Esophagus squamous epithelium (tissue), 5 donors: ENCODE measurements around the gene GPR42. TPM values are rescaled to one million over a fixed set of nuclear protein-coding genes. Genes with fewer than 3 reads are reported as not detected.

Experiments used
- DNase-seq: peaks from one replicate; lab custom pipeline; 2025; lab: John Stamatoyannopoulos, UW
- H3K27ac ChIP-seq, 4 donors: fragments of 200-600 bp; sonication (generic); one replicate each; pipeline ENCODE4 v1.5.1; 2016 to 2019; ENCODE audit warnings: mild to moderate bottlenecking in 1 of 4
- H3K27me3 ChIP-seq, 4 donors: fragments of 200-600 bp; sonication (generic); 1 replicate in 3 of 4; 2 replicates in 1 of 4; pipeline versions ENCODE4 v1.5.1 to v1.6.0; 2017 to 2021; ENCODE audit warnings: antibody characterized with exemption in 1 of 4
- H3K36me3 ChIP-seq, 3 donors: fragments of 200-600 bp; sonication (generic); one replicate each; pipeline ENCODE4 v1.5.1; 2016 to 2019
- H3K4me1 ChIP-seq, 3 donors: fragments of 200-600 bp; sonication (generic); one replicate each; pipeline ENCODE4 v1.5.1; 2017 to 2019
- H3K4me3 ChIP-seq, 4 donors: fragments of 200-600 bp; sonication (generic); 1 replicate in 3 of 4; 2 replicates in 1 of 4; pipeline ENCODE4 v1.5.1; 2016 to 2019; ENCODE audit warnings: mild to moderate bottlenecking in 2 of 4, moderate library complexity in 1 of 4
- H3K9me3 ChIP-seq, 3 donors: fragments of 200-600 bp; sonication (generic); one replicate each; pipeline ENCODE4 v1.5.1; 2016 to 2019
- POLR2A ChIP-seq, 4 donors: fragments of 450-650 bp; IDR thresholded peaks; one replicate each; pipeline ENCODE4 v1.6.1; 2017; ENCODE audit warnings: antibody characterized with exemption in 4 of 4, mild to moderate bottlenecking in 4 of 4, moderate library complexity in 3 of 4
- WGBS, 2 donors: methylation state at CpG; one replicate each; pipeline ENCODE4 v1.1.5; 2018; 5-methylcytosine and 5-hydroxymethylcytosine counted together
- intact Hi-C: fragments of 100-400 bp; cut with DNase I; formaldehyde crosslinking; loops from one replicate; pipeline ENCODE4 v1.15.0; 2022
- total RNA-seq, 4 donors: library from RNA; depleted of rRNA; stranded (reverse); fragments of >200 nt; gene quantifications; one replicate each; pipeline ENCODE4 v1.1.0, GENCODE V29; 2016
- TF ChIP-seq, protein P1 (sequence below), 6 experiments: fragments of 450-650 bp in 4 of 6; fragments of 200-600 bp in 2 of 6; sonication (generic) in 2 of 6; IDR thresholded peaks; one replicate each; pipeline ENCODE4 v1.5.1; 2016 to 2019; ENCODE audit warnings: antibody characterized with exemption in 6 of 6, mild to moderate bottlenecking in 4 of 6, moderate library complexity in 4 of 6
- donor health status: DM: yes; HTN: yes; CAD: no.

Gene GPR42
- total RNA-seq, 4 donors from 2014 or later: not detected

DNA sequence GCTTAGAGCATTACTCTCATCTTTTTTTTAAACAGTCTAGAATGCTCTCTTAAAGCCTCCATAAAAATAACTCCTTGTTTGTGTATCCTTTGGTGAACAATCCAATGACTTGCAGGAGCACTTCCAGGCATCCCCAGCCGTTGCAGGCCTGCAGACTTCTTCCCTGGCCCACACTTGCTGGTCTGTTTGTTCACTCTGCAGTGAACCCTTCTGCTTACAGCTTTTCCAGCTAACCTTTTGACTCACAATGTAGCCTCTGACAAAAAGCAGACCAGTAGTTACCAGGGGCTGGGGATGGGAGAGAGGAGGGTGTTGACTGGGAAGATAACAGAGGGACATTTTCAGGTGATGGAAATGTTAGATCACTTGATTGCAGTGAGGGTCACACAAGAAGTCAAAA lies 9.1 kb downstream of the GPR42 start:
- intact Hi-C loops: no loop called here
- H3K36me3 ChIP-seq: no peaks in the 10 kb centered on the region
- peaks cover 0 to under 1% (median 0%) of the 10 kb centered on the region in 3 donors for H3K9me3 ChIP-seq
- no peak overlapping the region for H3K27ac ChIP-seq
- H3K4me3 ChIP-seq: no peak overlapping the region
- DNase-seq: no peak
- no peaks in the 10 kb centered on the region for H3K4me1 ChIP-seq
- peaks cover 0 to 58% (median 2%) of the 10 kb centered on the region in 4 donors for H3K27me3 ChIP-seq
- 25 to 56% methylated on average over 1 of the region's 1 CpG for WGBS, 2 donors
- no peak for TF ChIP-seq POLR2A (IDR thresholded peaks at IDR 0.05)
- TF ChIP-seq, protein P1, sequence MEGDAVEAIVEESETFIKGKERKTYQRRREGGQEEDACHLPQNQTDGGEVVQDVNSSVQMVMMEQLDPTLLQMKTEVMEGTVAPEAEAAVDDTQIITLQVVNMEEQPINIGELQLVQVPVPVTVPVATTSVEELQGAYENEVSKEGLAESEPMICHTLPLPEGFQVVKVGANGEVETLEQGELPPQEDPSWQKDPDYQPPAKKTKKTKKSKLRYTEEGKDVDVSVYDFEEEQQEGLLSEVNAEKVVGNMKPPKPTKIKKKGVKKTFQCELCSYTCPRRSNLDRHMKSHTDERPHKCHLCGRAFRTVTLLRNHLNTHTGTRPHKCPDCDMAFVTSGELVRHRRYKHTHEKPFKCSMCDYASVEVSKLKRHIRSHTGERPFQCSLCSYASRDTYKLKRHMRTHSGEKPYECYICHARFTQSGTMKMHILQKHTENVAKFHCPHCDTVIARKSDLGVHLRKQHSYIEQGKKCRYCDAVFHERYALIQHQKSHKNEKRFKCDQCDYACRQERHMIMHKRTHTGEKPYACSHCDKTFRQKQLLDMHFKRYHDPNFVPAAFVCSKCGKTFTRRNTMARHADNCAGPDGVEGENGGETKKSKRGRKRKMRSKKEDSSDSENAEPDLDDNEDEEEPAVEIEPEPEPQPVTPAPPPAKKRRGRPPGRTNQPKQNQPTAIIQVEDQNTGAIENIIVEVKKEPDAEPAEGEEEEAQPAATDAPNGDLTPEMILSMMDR (IDR thresholded peaks at IDR 0.05): no peak

DNA sequence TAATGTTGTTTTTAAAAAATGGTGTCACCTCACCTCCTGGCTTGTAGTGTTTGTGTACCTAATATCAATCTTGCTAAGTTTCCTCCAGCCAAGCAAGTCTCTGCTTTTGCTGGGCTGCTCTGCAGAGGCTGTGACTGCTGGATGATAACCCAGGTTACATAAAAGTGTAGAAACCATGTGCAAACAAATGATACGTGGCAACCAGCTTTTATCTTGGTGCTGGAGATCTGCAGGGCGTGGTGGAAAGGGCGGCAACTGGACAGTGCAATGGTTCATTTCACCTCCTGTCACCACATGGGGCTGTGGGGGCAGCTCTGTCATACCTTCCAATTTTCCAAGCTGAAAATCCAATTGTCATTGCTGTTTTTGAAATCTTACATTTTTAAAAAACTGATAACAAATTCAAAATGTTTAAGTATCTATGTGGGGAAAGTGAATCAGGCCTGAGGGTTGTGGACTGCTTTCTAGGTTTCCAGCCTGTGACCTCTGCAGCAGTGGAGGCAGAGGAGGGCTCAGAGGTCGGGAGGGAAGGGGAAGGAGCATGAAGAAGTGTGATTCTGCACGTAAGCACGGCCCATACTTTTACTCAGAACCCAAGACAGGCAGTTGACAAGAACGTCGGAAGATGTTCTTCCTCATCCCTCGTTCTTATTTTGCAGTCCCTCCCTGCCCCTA lies 9.7 kb downstream of the GPR42 start:
- DNase-seq: no peak
- WGBS, 2 donors: 60% methylated on average over 9 of the region's 9 CpGs
- intact Hi-C loops: no loop called here

DNA sequence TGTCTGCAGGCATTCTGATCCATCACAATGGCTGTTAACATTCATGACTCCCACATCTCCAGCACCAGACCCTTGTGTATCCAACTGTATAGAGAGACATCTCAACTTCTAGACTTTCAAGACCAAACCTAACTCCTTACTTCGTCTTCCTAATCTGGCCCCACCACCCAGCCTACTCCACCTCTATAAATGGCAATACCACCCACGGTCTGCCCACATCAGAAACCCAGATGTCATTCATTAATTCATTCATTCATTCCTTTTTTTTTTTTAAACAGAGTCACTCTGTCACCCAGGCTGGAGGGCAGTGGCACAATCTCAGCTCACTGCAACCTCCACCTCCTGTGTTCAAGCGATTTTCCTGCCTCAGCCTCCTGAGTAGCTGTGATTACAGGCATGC lies 10.4 kb downstream of the GPR42 start:
- no peaks in the 10 kb centered on the region for H3K36me3 ChIP-seq
- H3K27me3 ChIP-seq: peaks cover 0 to 50% (median 2%) of the 10 kb centered on the region in 4 donors
- H3K4me1 ChIP-seq: no peaks in the 10 kb centered on the region
- intact Hi-C loops: no loop called here
- no peak for DNase-seq
- no peak overlapping the region for H3K4me3 ChIP-seq
- no peak for TF ChIP-seq POLR2A (IDR thresholded peaks at IDR 0.05)
- TF ChIP-seq, protein P1 (IDR thresholded peaks at IDR 0.05): no peak
- WGBS, 2 donors: 55 to 56% methylated on average over 3 of the region's 3 CpGs
- H3K9me3 ChIP-seq: peaks cover 3 to 11% (median 10%) of the 10 kb centered on the region in 3 donors
- no peak overlapping the region for H3K27ac ChIP-seq

More for the DNA sequence above, 9.7 kb downstream of the GPR42 start:
- TF ChIP-seq, protein P1 (IDR thresholded peaks at IDR 0.05): no peak
- TF ChIP-seq POLR2A (IDR thresholded peaks at IDR 0.05): no peak
- Histone ChIP-seq H3K4me3 (no peak overlapping the region), H3K27ac (no peak overlapping the region), H3K4me1 (no peaks in the 10 kb centered on the region), H3K27me3 (peaks cover 0 to 57% (median 2%) of the 10 kb centered on the region in 4 donors), H3K36me3 (no peaks in the 10 kb centered on the region), H3K9me3 (peaks cover 1 to 6% (median 2%) of the 10 kb centered on the region in 3 donors)

DNA sequence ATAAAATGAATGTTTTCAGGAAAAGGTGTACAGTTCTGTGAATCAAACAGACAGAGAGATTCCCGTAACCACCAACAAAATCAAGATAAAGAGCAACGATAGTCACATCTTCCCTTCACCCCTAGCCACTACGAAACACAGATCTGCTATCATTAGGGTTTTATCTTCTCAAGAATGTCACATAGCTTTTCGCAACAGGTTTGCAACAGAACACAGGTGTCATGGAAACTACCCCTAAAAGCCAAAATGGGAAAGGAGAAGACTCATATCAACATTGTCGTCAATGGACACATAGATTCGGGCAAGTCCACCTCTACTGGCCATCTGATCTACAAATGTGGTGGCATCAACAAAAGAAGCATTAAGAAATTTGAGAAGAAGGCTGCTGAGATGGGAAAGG lies 11.1 kb downstream of the GPR42 start:
- Histone ChIP-seq H3K4me1 (no peaks in the 10 kb centered on the region), H3K9me3 (peaks cover 3 to 12% (median 10%) of the 10 kb centered on the region in 3 donors), H3K36me3 (no peaks in the 10 kb centered on the region), H3K27ac (no peak overlapping the region), H3K4me3 (no peak overlapping the region), H3K27me3 (peaks cover 0 to 50% (median 2%) of the 10 kb centered on the region in 4 donors)
- no peak for DNase-seq
- intact Hi-C loops: no loop called here
- WGBS, 2 donors: 87% methylated on average over 6 of the region's 6 CpGs
- TF ChIP-seq, protein P1 (IDR thresholded peaks at IDR 0.05): no peak
- no peak for TF ChIP-seq POLR2A (IDR thresholded peaks at IDR 0.05)

DNA sequence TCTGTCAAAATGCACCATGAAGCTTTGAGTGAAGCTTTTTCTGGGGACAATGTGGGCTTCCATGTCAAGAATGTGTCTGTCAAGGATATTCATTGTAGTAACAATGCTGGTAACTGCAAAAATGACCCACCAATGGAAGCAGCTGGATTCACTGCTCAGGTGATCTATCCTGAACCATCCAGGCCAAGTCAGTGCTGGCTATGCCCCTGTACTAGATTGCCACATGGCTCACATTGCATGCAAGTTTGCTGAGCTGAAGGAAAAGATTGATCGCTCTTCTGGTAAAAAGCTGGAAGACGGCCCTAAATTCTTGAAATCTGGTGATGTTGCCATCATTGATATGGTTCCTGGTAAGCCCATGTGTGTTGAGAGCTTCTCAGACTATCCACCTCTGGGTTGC lies 12.7 kb downstream of the GPR42 start:
- 79 to 90% methylated on average over 2 of the region's 2 CpGs for WGBS, 2 donors
- intact Hi-C loops: no loop called here
- DNase-seq: no peak
- TF ChIP-seq POLR2A (IDR thresholded peaks at IDR 0.05): no peak
- TF ChIP-seq, protein P1 (IDR thresholded peaks at IDR 0.05): no peak
- peaks cover 3 to 20% (median 10%) of the 10 kb centered on the region in 3 donors for H3K9me3 ChIP-seq
- no peaks in the 10 kb centered on the region for H3K4me1 ChIP-seq
- peaks cover 0 to 50% (median 2%) of the 10 kb centered on the region in 4 donors for H3K27me3 ChIP-seq
- H3K27ac ChIP-seq: no peak overlapping the region
- no peak overlapping the region for H3K4me3 ChIP-seq
- H3K36me3 ChIP-seq: no peaks in the 10 kb centered on the region
